Activated CD4-positive, alpha-beta T cell treated with anti-CD3 and anti-CD28 coated beads, Interleukin-2, amount 50 U/mL, for 16 hours (primary cell): ENCODE data around the gene CLDN7.
"Not testable (repeated sequence)": the region's sequence is repeated elsewhere in the genome, so short reads cannot be mapped to it uniquely, and the experiment has no call there.

Experiments
- DNase-seq: peaks from one replicate; pipeline ENCODE4 v3.0.0-alpha.2; 2020

The CLDN7 gene

GRCh38 chr17:7252176-7253043 lies 9.9 kb downstream of the CLDN7 start, which contains the start of gene ELP5:
Gene ELP5 (plus strand): TSS chr17:7252215. CDS start chr17:7252551, 336 bp downstream.
- peak; percentile 94 for DNase-seq

- DNase-seq: peak; percentile 100
Observed at GRCh38 chr17:7251661-7252175, 10.6 kb downstream of the CLDN7 start, which contains the start of gene CTDNEP1. Gene CTDNEP1 (minus strand): TSS chr17:7251734. CDS start chr17:7251296, 438 bp downstream.

- DNase-seq: no peak
Observed at GRCh38 chr17:7250695-7251627, 11.3 kb downstream of the CLDN7 start.

- DNase-seq: no peak
Observed at GRCh38 chr17:7249830-7250229, 12.4 kb downstream of the CLDN7 start.

GRCh38 chr17:7249214-7249613 lies 13.1 kb downstream of the CLDN7 start:
- no peak for DNase-seq

- DNase-seq: no peak
Observed at GRCh38 chr17:7248796-7249195, 13.5 kb downstream of the CLDN7 start.

GRCh38 chr17:7246779-7247178 lies 15.5 kb downstream of the CLDN7 start:
- no peak for DNase-seq

GRCh38 chr17:7243838-7244237 lies 18.4 kb downstream of the CLDN7 start:
- DNase-seq: not testable (repeated sequence)

GRCh38 chr17:7243453-7243729 lies 18.9 kb downstream of the CLDN7 start:
- DNase-seq: no peak

GRCh38 chr17:7242717-7243452 lies 19.4 kb downstream of the CLDN7 start:
- DNase-seq: peak; percentile 91

GRCh38 chr17:7241783-7242716 lies 20.2 kb downstream of the CLDN7 start, which contains the start of gene GABARAP:
Gene GABARAP (minus strand): TSS chr17:7242449. CDS start chr17:7242330, 119 bp downstream.
- DNase-seq: peak; percentile 90

GRCh38 chr17:7241090-7241733 lies 21.1 kb downstream of the CLDN7 start:
- DNase-seq: no peak

GRCh38 chr17:7240375-7240774 lies 21.9 kb downstream of the CLDN7 start:
- no peak for DNase-seq

GRCh38 chr17:7239091-7240027 lies 22.9 kb downstream of the CLDN7 start, which contains the start of gene PHF23:
Gene PHF23 (minus strand): TSS chr17:7239457. CDS start chr17:7239279, 178 bp downstream.
- peak; percentile 100 for DNase-seq

GRCh38 chr17:7238420-7239090 lies 23.7 kb downstream of the CLDN7 start:
- DNase-seq: no peak

GRCh38 chr17:7237761-7238419 lies 24.4 kb downstream of the CLDN7 start:
- DNase-seq: peak; percentile 86

- no peak for DNase-seq
Observed at GRCh38 chr17:7237266-7237760, 25.0 kb downstream of the CLDN7 start.

- no peak for DNase-seq
Observed at GRCh38 chr17:7236808-7237207, 25.5 kb downstream of the CLDN7 start.
